CD8-positive, alpha-beta memory T cell (primary cell): Measurements from ENCODE around the gene B3GALT5. TPM values are rescaled to one million over a fixed set of nuclear protein-coding genes. Genes with fewer than 3 reads are reported as not detected.
"Not testable (repeated sequence)": the region's sequence is repeated elsewhere in the genome, so short reads cannot be mapped to it uniquely, and the experiment has no call there.

ENCODE experiments used
- CTCF ChIA-PET: fragments of 350-600 bp; sonication (Branson Sonifier 250); formaldehyde crosslinking; loops from one replicate; lab custom pipeline; 2021; ENCODE audit warnings: antibody characterized with exemption; lab: Charles Lee
- POLR2A ChIA-PET: fragments of 350-600 bp; sonication (Branson Sonifier 250); formaldehyde crosslinking; loops from one replicate; lab custom pipeline; 2021; ENCODE audit warnings: antibody characterized with exemption; lab: Charles Lee
- DNase-seq, 5 donors: peaks; one replicate each; pipeline versions ENCODE4 v3.0.0 to v3.0.0-alpha.2; 2020 to 2022; ENCODE audit warnings: mixed read lengths in 1 of 5
- H3K27ac ChIP-seq: one replicate; pipeline ENCODE4 v1.7.0; 2013; ENCODE audit warnings: low read depth, mild to moderate bottlenecking, low read length, moderate library complexity
- H3K27me3 ChIP-seq: 2 replicates; pipeline ENCODE4 v1.7.0; 2013; ENCODE audit warnings: low read length, mild to moderate bottlenecking; ENCODE audit not compliant: insufficient read depth, poor library complexity, severe bottlenecking
- H3K36me3 ChIP-seq: 2 replicates; pipeline ENCODE4 v1.7.0; 2013; ENCODE audit warnings: mild to moderate bottlenecking, low read length, moderate library complexity; ENCODE audit not compliant: insufficient read depth
- H3K4me1 ChIP-seq: 2 replicates; pipeline ENCODE4 v1.7.0; 2013; ENCODE audit warnings: mild to moderate bottlenecking, low read length, moderate library complexity; ENCODE audit not compliant: insufficient read depth
- H3K4me3 ChIP-seq: 2 replicates; pipeline ENCODE4 v1.7.0; 2013; ENCODE audit warnings: mild to moderate bottlenecking, low read length
- H3K9me3 ChIP-seq: 2 replicates; pipeline ENCODE4 v1.7.0; 2013; ENCODE audit warnings: mild to moderate bottlenecking, low read length
- H3K27ac Mint-ChIP-seq, 8 donors: one replicate each; pipeline ENCODE4 v1.8.0; 2020 to 2021; ENCODE audit warnings: mixed read lengths in 8 of 8, mild to moderate bottlenecking in 6 of 8, inconsistent platforms in 3 of 8, moderate library complexity in 3 of 8
- H3K27me3 Mint-ChIP-seq, 2 donors: one replicate each; pipeline ENCODE4 v1.8.0; 2020 to 2021; ENCODE audit warnings: mixed read lengths in 2 of 2, mild to moderate bottlenecking in 1 of 2, moderate library complexity in 1 of 2
- H3K36me3 Mint-ChIP-seq, 3 donors: one replicate each; pipeline ENCODE4 v1.8.0; 2020 to 2021; ENCODE audit warnings: mixed read lengths in 3 of 3, inconsistent platforms in 1 of 3, mild to moderate bottlenecking in 1 of 3
- H3K4me1 Mint-ChIP-seq, 3 donors: one replicate each; pipeline ENCODE4 v1.8.0; 2020 to 2021; ENCODE audit warnings: mixed read lengths in 3 of 3, inconsistent platforms in 1 of 3, mild to moderate bottlenecking in 1 of 3
- H3K4me3 Mint-ChIP-seq, 7 donors: one replicate each; pipeline ENCODE4 v1.8.0; 2020 to 2021; ENCODE audit warnings: mixed read lengths in 7 of 7, mild to moderate bottlenecking in 6 of 7, moderate library complexity in 4 of 7, inconsistent platforms in 2 of 7
- H3K9me3 Mint-ChIP-seq, 5 donors: one replicate each; pipeline ENCODE4 v1.8.0; 2020 to 2022; ENCODE audit warnings: mixed read lengths in 5 of 5, mild to moderate bottlenecking in 3 of 5, moderate library complexity in 2 of 5, inconsistent platforms in 1 of 5
- polyA plus RNA-seq: library from polyadenylated mRNA; unstranded; fragments of 300-500 nt; fragmentation: Illumina TruSeq; gene quantifications from one replicate; pipeline ENCODE4 v1.2.3, GENCODE V29; 2021
- total RNA-seq, 2 experiments: library from RNA; stranded (reverse); gene quantifications; one replicate each; pipeline ENCODE4 v1.2.3, GENCODE V29; 2021

Gene B3GALT5
- total and polyA plus RNA-seq, 3 experiments from 2014 or later, result not detected

DNA sequence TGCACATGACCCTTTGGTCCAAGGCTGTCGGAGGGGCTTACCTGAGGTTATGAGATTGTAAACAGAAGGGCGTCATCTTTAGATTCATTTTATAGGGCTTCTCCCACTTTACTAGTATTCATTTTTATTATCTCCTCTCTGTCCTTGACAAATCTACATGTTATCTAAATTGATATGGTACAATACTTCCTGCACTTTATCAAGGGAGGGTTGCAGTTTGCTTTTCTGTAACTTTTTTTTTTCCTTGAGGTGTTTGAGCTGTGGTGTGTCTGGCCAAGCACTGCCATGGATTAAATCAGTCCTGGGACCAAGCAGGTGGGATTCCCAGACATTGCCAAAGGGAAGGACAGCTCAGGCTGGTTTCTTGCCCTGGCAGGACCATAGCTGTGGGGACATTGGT is 32.0 kb upstream of the B3GALT5 start:
- no peak overlapping the region for H3K4me3 ChIP-seq
- ChIA-PET POLR2A (no interaction called here), CTCF (no interaction called here)
- DNase-seq, result no peak
- Mint-ChIP-seq H3K27me3 (peaks cover 2 to 6% of the 10 kb centered on the region in 2 donors), H3K27ac (no peak overlapping the region), H3K4me3 (no peak overlapping the region), H3K36me3 (no peaks in the 10 kb centered on the region), H3K4me1 (no peaks in the 10 kb centered on the region), H3K9me3 (peaks cover 0 to 4% (median 3%) of the 10 kb centered on the region in 5 donors)
- H3K36me3 ChIP-seq, result no peaks in the 10 kb centered on the region
- no peaks in the 10 kb centered on the region for H3K27me3 ChIP-seq
- H3K9me3 ChIP-seq, result no peaks in the 10 kb centered on the region
- H3K27ac ChIP-seq, result no peak overlapping the region
- no peaks in the 10 kb centered on the region for H3K4me1 ChIP-seq

DNA sequence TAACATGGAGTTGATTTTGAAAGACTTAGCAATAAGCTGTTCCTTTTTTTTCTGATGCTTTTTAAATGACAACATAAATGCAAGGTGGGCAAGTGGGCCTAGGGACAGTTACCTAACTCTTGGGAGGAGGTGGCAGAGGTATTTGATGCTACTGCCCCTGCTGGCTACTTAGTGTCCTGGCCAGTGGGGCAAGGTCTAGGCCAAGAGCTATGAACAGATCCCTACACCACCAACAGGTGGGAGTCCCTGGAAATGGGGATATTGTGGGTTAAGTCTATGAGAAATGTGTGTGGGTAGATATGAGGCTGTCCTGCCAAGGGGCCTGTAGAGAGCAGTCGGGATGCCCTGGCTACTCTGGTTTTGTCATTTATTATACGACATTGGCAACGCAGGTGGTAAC is 31.3 kb upstream of the B3GALT5 start:
- Histone ChIP-seq H3K27me3 (no peaks in the 10 kb centered on the region), H3K9me3 (no peaks in the 10 kb centered on the region), H3K4me1 (no peaks in the 10 kb centered on the region), H3K36me3 (no peaks in the 10 kb centered on the region), H3K4me3 (no peak overlapping the region), H3K27ac (no peak overlapping the region)
- Mint-ChIP-seq H3K9me3 (peaks cover 0 to 4% (median 3%) of the 10 kb centered on the region in 5 donors), H3K36me3 (no peaks in the 10 kb centered on the region), H3K4me3 (no peak overlapping the region), H3K4me1 (no peaks in the 10 kb centered on the region), H3K27me3 (peaks cover 2 to 6% of the 10 kb centered on the region in 2 donors), H3K27ac (no peak overlapping the region)
- CTCF ChIA-PET, result no interaction called here
- POLR2A ChIA-PET, result no interaction called here
- no peak for DNase-seq

DNA sequence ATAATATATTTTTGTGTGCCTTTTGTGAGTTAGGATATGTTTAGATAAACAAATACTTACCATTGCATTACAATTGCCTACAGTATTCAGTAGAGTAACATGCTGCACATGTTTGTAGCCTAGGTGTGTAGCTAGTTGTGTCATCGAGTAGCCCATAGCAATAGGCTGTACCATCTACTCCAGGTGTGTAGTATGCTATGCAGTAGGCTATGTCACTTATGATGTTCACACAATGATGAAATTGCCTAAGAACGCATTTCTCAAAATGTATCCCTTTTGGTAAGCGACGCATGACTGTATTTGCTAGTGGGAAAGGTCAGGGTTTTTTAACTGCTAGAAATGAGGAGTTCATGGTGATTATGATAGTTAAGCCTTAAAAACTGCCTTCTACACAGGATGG is 30.0 kb upstream of the B3GALT5 start:
- no peaks in the 10 kb centered on the region for H3K36me3 Mint-ChIP-seq
- Histone ChIP-seq H3K4me1 (no peaks in the 10 kb centered on the region), H3K4me3 (no peak overlapping the region), H3K36me3 (no peaks in the 10 kb centered on the region), H3K9me3 (no peaks in the 10 kb centered on the region), H3K27ac (no peak overlapping the region), H3K27me3 (no peaks in the 10 kb centered on the region)
- no peak for DNase-seq
- peaks cover 0 to 5% (median 3%) of the 10 kb centered on the region in 5 donors for H3K9me3 Mint-ChIP-seq
- H3K27me3 Mint-ChIP-seq, result peaks cover 2 to 6% of the 10 kb centered on the region in 2 donors
- no peak overlapping the region for H3K4me3 Mint-ChIP-seq
- H3K27ac Mint-ChIP-seq, result no peak overlapping the region
- no peaks in the 10 kb centered on the region for H3K4me1 Mint-ChIP-seq
- CTCF ChIA-PET, result no interaction called here
- POLR2A ChIA-PET, result no interaction called here

DNA sequence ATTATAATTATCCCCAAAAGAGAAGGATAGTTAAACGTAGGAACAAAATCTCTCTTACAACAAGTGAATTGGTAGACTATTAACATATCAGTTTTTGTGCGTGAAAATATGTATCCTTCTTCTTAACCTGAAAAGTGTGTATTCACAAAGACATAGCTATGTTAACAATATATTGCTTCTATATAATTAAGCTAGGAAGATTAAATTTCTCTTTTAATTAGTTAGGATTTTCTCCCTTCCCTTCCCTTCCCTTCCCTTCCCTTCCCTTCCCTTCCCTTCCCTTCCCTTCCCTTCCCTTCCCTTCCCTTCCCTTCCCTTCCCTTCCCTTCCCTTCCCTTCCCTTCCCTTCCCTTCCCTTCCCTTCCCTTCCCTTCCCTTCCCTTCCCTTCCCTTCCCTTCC is 29.2 kb upstream of the B3GALT5 start:
- POLR2A ChIA-PET, H3K4me1 Mint-ChIP-seq, H3K4me3 ChIP-seq, DNase-seq, H3K27ac ChIP-seq, H3K9me3 Mint-ChIP-seq, H3K27me3 Mint-ChIP-seq, H3K36me3 Mint-ChIP-seq, CTCF ChIA-PET, H3K27ac Mint-ChIP-seq, H3K36me3 ChIP-seq, H3K27me3 ChIP-seq, H3K9me3 ChIP-seq, H3K4me1 ChIP-seq, H3K4me3 Mint-ChIP-seq: not testable (repeated sequence)

DNA sequence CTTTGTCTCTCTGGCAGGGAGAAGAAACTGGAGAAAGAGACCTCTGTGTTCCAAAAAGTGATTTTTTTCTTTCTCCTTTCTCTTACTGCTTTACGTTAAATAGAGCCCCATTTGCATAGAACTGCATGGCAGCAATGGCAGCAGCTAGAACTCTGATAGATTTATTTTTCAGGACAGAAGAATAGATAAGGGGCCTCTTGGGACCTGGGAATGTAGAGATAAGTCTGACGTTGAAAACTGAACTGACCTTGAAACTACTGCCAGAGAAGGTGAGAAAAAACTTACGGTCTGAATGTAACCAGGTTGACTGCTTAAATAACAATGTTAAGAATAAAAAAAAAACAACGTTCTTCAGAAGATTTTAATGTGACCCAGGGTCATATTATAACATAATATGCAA is 25.4 kb upstream of the B3GALT5 start:
- Mint-ChIP-seq H3K27me3 (peaks cover 0 to 8% of the 10 kb centered on the region in 2 donors), H3K27ac (no peak overlapping the region), H3K4me1 (no peaks in the 10 kb centered on the region), H3K4me3 (no peak overlapping the region), H3K36me3 (no peaks in the 10 kb centered on the region), H3K9me3 (peaks cover 3 to 12% (median 4%) of the 10 kb centered on the region in 5 donors)
- Histone ChIP-seq H3K27me3 (no peaks in the 10 kb centered on the region), H3K4me1 (no peaks in the 10 kb centered on the region), H3K9me3 (no peaks in the 10 kb centered on the region), H3K4me3 (no peak overlapping the region), H3K27ac (no peak overlapping the region), H3K36me3 (no peaks in the 10 kb centered on the region)
- POLR2A ChIA-PET, result no interaction called here
- CTCF ChIA-PET, result interaction anchor here (0.9 kb wide), 1 partner anchor 9 kb away, joined by 3 read pairs; no protein-coding TSS in a partner anchor
- DNase-seq, result no peak

DNA sequence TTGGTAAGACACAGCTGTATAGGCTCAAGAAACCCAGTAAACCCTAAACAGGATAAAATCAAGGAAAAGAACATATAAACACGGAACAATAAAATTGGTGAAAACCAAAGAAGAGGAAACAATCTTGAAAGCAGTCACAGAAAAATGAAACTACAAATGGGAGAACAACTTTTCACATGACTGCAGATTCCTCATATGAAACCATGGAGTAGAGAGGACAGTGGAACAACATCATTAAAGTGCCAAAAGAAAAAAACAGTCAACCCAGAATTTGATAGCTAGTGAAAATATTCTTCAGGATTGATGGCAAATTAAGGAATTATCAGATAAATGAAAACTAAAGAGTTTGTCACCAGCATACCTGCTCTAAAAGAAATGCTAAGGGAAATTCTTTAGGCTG is 23.9 kb upstream of the B3GALT5 start:
- Histone ChIP-seq H3K27me3 (no peaks in the 10 kb centered on the region), H3K4me3 (no peak overlapping the region), H3K36me3 (no peaks in the 10 kb centered on the region), H3K9me3 (no peaks in the 10 kb centered on the region), H3K4me1 (no peaks in the 10 kb centered on the region), H3K27ac (no peak overlapping the region)
- Mint-ChIP-seq H3K27me3 (peaks cover 0 to 3% of the 10 kb centered on the region in 2 donors), H3K4me1 (no peaks in the 10 kb centered on the region), H3K36me3 (no peaks in the 10 kb centered on the region), H3K9me3 (peaks cover 3 to 12% (median 4%) of the 10 kb centered on the region in 5 donors), H3K27ac (no peak overlapping the region), H3K4me3 (no peak overlapping the region)
- DNase-seq, result no peak
- POLR2A ChIA-PET, result no interaction called here
- CTCF ChIA-PET, result no interaction called here

DNA sequence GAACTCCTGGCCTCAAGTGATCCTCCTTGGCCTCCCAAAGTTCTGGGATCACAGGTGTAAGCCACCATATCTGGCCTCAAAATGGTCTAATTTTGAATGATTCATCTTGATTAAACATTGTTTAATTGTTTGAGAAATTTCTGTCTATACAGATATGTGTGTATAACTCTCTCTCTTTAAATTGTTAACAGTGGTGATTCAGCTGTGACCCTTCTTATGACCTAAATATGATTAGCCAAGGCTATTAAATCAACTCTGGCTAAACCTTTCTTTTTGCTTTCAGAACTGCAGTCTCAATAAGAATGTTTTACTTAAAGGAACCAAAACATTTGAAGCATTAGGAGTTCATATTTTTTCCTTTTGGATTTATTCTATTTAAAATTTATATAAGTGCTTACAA is 19.2 kb upstream of the B3GALT5 start:
- POLR2A ChIA-PET, result no interaction called here
- Mint-ChIP-seq H3K27me3 (peaks cover 3 to 6% of the 10 kb centered on the region in 2 donors), H3K9me3 (peaks cover 0 to 4% (median 2%) of the 10 kb centered on the region in 5 donors), H3K4me1 (no peaks in the 10 kb centered on the region), H3K27ac (no peak overlapping the region), H3K36me3 (no peaks in the 10 kb centered on the region), H3K4me3 (no peak overlapping the region)
- Histone ChIP-seq H3K27me3 (no peaks in the 10 kb centered on the region), H3K27ac (no peak overlapping the region), H3K36me3 (no peaks in the 10 kb centered on the region), H3K4me3 (no peak overlapping the region), H3K4me1 (no peaks in the 10 kb centered on the region), H3K9me3 (no peaks in the 10 kb centered on the region)
- CTCF ChIA-PET, result no interaction called here
- DNase-seq, result no peak

DNA sequence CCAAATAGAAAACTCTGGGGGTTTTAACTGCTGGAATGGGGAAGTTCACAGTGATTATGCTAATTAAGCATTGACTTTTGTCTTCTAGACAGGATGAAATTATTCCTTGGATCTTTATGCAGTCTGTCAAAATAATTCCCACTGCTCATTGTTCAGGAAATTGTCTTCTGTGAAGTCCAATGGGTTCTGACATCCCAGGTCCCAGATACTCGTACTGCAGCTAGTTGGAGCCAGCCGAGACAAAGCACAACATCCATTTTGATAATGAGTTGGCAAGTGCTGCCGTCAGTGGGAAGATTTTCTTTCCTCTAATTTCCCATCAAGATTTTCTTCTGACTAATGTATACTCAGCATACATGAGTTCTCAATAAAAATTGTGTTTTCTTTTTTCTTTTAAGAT is 17.3 kb upstream of the B3GALT5 start:
- Histone ChIP-seq H3K27me3 (no peaks in the 10 kb centered on the region), H3K4me3 (no peak overlapping the region), H3K27ac (no peak overlapping the region), H3K36me3 (no peaks in the 10 kb centered on the region), H3K9me3 (no peaks in the 10 kb centered on the region), H3K4me1 (no peaks in the 10 kb centered on the region)
- no peak overlapping the region for H3K4me3 Mint-ChIP-seq
- no peaks in the 10 kb centered on the region for H3K4me1 Mint-ChIP-seq
- peaks cover 0 to 2% (median 0%) of the 10 kb centered on the region in 5 donors for H3K9me3 Mint-ChIP-seq
- peaks cover 0 to 6% of the 10 kb centered on the region in 2 donors for H3K27me3 Mint-ChIP-seq
- ChIA-PET POLR2A (no interaction called here), CTCF (no interaction called here)
- DNase-seq, result no peak
- H3K36me3 Mint-ChIP-seq, result no peaks in the 10 kb centered on the region
- no peak overlapping the region for H3K27ac Mint-ChIP-seq

DNA sequence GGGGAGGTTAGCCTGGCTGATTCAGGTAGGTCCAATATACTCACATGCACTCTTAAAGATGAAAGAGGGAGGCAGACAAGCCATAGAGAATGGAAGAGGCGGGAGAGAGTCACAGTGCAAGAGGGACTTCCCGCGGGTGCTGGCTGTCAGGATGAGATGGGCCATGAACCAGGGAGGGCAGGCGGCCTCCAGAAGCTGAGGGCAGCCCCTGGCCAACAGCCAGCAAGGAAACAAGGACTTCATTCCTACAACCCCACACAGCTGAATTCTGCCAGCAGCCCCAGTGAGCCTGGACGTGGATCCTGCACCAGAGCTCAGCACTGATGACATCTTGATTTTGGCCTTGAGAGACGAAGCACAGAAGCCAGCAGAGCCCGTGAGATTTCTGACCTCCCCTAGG is 15.1 kb upstream of the B3GALT5 start:
- H3K27me3 ChIP-seq, result no peaks in the 10 kb centered on the region
- no peak overlapping the region for H3K4me3 ChIP-seq
- H3K27ac ChIP-seq, result no peak overlapping the region
- H3K4me1 ChIP-seq, result no peaks in the 10 kb centered on the region
- ChIA-PET POLR2A (no interaction called here), CTCF (no interaction called here)
- Mint-ChIP-seq H3K27ac (no peak overlapping the region), H3K36me3 (no peaks in the 10 kb centered on the region), H3K9me3 (peaks cover 0 to 2% (median 0%) of the 10 kb centered on the region in 5 donors), H3K4me3 (no peak overlapping the region), H3K27me3 (peaks cover 0 to 11% of the 10 kb centered on the region in 2 donors), H3K4me1 (no peaks in the 10 kb centered on the region)
- no peaks in the 10 kb centered on the region for H3K36me3 ChIP-seq
- DNase-seq, result no peak
- H3K9me3 ChIP-seq, result no peaks in the 10 kb centered on the region
